Measurements from ENCODE around the gene GTPBP10.
"Not testable (repeated sequence)": the region's sequence is repeated elsewhere in the genome, so short reads cannot be mapped to it uniquely, and the experiment has no call there.

DNA sequence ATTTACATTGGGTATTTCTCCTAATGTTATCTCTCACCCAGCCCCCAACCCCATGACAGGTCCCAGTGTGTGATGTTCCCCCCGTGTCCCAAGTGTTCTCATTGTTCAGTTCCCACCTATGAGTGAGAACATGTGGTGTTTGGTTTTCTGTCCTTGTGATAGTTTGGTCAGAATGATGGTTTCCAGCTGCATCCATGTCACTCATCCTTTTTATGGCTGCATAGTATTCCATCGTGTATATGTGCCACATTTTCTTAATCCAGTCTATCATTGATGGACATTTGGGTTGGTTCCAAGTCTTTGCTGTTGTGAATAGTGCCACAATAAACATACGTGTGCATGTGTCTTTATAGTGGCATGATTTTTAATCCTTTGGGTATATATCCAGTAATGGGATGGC lies 3.5 kb downstream of the GTPBP10 start:
- TF ChIP-seq, protein P1, sequence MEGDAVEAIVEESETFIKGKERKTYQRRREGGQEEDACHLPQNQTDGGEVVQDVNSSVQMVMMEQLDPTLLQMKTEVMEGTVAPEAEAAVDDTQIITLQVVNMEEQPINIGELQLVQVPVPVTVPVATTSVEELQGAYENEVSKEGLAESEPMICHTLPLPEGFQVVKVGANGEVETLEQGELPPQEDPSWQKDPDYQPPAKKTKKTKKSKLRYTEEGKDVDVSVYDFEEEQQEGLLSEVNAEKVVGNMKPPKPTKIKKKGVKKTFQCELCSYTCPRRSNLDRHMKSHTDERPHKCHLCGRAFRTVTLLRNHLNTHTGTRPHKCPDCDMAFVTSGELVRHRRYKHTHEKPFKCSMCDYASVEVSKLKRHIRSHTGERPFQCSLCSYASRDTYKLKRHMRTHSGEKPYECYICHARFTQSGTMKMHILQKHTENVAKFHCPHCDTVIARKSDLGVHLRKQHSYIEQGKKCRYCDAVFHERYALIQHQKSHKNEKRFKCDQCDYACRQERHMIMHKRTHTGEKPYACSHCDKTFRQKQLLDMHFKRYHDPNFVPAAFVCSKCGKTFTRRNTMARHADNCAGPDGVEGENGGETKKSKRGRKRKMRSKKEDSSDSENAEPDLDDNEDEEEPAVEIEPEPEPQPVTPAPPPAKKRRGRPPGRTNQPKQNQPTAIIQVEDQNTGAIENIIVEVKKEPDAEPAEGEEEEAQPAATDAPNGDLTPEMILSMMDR (IDR thresholded peaks at IDR 0.05; ENCODE audit: low read depth, low read length, poor library complexity, severe bottlenecking), result not testable (repeated sequence)
- TF ChIP-seq EZH2phosphoT487 (IDR thresholded peaks at IDR 0.05; ENCODE audit: borderline replicate concordance, low read length), result not testable (repeated sequence)

All from DOHH2 (cell line).